HepG2 (cell line): ENCODE data around the gene SYT7. TPM values are rescaled to one million over a fixed set of nuclear protein-coding genes. Genes with fewer than 3 reads are reported as not detected.

Experiments used
- ATAC-seq: fragments of 200-7000 bp; cut with Tn5 transposase; 3 replicates; pipeline ENCODE4 v1.9.1; 2020; ENCODE audit warnings: mild to moderate bottlenecking, moderate library complexity
- BruUV-seq: library from RNA; stranded (reverse); fragments of 400-500 nt; replicated peaks from 2 replicates; lab custom pipeline; 2021; lab: Mats Ljungman, UMichigan
- CTCF ChIA-PET: fragments of 300-600 bp; formaldehyde crosslinking; extraction: SDS; loops from one replicate; lab custom pipeline; 2021; ENCODE audit warnings: low total read pairs, inconsistent platforms, low intra/inter-chr PET ratio; lab: Yijun Ruan, JAX
- POLR2A ChIA-PET: fragments of 350-600 bp; sonication (Branson Sonifier 250); formaldehyde crosslinking; loops from one replicate; lab custom pipeline; 2020; ENCODE audit warnings: antibody characterized with exemption, inconsistent platforms; lab: Yijun Ruan, JAX
- DNase-seq: peaks from one replicate; pipeline ENCODE4 v3.0.0-alpha.2; 2015; ENCODE audit warnings: low spot score
- FAIRE-seq: peaks from 3 replicates; lab custom pipeline; 2011; peaks lifted over from hg19 to GRCh38; lab: Jason Lieb, UNC
- H2AFZ ChIP-seq: one replicate; pipeline ENCODE4 v1.6.1; 2011; ENCODE audit warnings: low read length, inconsistent platforms
- H3K27ac ChIP-seq: fragments of 300-600 bp; 3 replicates; pipeline ENCODE4 v1.8.0; 2011; ENCODE audit warnings: mixed run types, mild to moderate bottlenecking, mixed read lengths, low read length, inconsistent platforms; ENCODE audit not compliant: insufficient read depth; ENCODE audit errors: extremely low read length
- H3K27me3 ChIP-seq, 2 experiments: fragments of 200-600 bp in 1 of 2; 2 replicates in 1 of 2; 3 replicates in 1 of 2; pipeline versions ENCODE4 v1.6.0 to v1.8.0; 2011; ENCODE audit warnings: low read length in 2 of 2, mild to moderate bottlenecking in 2 of 2, moderate library complexity in 2 of 2, inconsistent platforms in 1 of 2; ENCODE audit not compliant: insufficient read depth in 2 of 2, control insufficient read depth in 1 of 2
- H3K36me3 ChIP-seq, 2 experiments: fragments of 200-600 bp in 1 of 2; replicated peaks in 1 of 2; 2 replicates in 1 of 2; 3 replicates in 1 of 2; pipeline versions ENCODE4 v1.5.1 to v1.8.0; 2011; ENCODE audit warnings: low read length in 2 of 2, inconsistent platforms in 1 of 2; ENCODE audit not compliant: insufficient read depth in 2 of 2, control insufficient read depth in 1 of 2
- H3K4me1 ChIP-seq: 2 replicates; pipeline ENCODE4 v1.5.1; 2012; ENCODE audit warnings: low read length, inconsistent platforms; ENCODE audit not compliant: insufficient read depth
- H3K4me2 ChIP-seq: 2 replicates; pipeline ENCODE4 v1.6.0; 2011; ENCODE audit warnings: low read depth, low read length, inconsistent platforms
- H3K4me3 ChIP-seq, 3 experiments: fragments of 200-600 bp in 1 of 3; sonication (generic), shearing (Covaris generic) in 1 of 3; replicated peaks in 1 of 3; 2 replicates each; pipeline ENCODE4 v1.5.1; 2011 to 2016; ENCODE audit warnings: low read length in 3 of 3, inconsistent platforms in 2 of 3, low read depth in 2 of 3, mild to moderate bottlenecking in 2 of 3, control low read depth in 1 of 3, mixed read lengths in 1 of 3; ENCODE audit not compliant: insufficient read depth in 1 of 3
- H3K79me2 ChIP-seq: one replicate; pipeline ENCODE4 v1.6.1; 2011; ENCODE audit warnings: low read length, inconsistent platforms; ENCODE audit not compliant: insufficient read depth
- H3K9ac ChIP-seq: 2 replicates; pipeline ENCODE4 v1.6.0; 2011; ENCODE audit warnings: mild to moderate bottlenecking, low read depth, low read length, inconsistent platforms; ENCODE audit not compliant: insufficient read depth
- H3K9me3 ChIP-seq: 2 replicates; pipeline ENCODE4 v1.5.1; 2012; ENCODE audit warnings: mild to moderate bottlenecking, low read length
- H4K20me1 ChIP-seq: 2 replicates; pipeline ENCODE4 v1.6.0; 2011; ENCODE audit warnings: inconsistent platforms, mild to moderate bottlenecking, low read length, moderate library complexity; ENCODE audit not compliant: insufficient read depth
- AGO2 ChIP-seq: fragments of 200-400 bp; formaldehyde crosslinking; optimal IDR thresholded peaks from 2 replicates; pipeline ENCODE3; 2017; ENCODE audit warnings: mild to moderate bottlenecking, low read depth, low read length, moderate library complexity
- ARID2 ChIP-seq: sonication (generic); formaldehyde crosslinking; IDR thresholded peaks from 2 replicates; pipeline ENCODE4 v1.8.1; 2022; ENCODE audit warnings: mild to moderate bottlenecking, missing genetic modification reagents, borderline replicate concordance
- BORCS8-MEF2B ChIP-seq: sonication (generic); formaldehyde crosslinking; IDR thresholded peaks from 2 replicates; pipeline ENCODE4 v1.8.0; 2022; ENCODE audit warnings: mild to moderate bottlenecking, missing genetic modification reagents
- GABPB1 ChIP-seq: IDR thresholded peaks from 2 replicates; pipeline ENCODE4 v1.6.1; 2016; ENCODE audit warnings: mild to moderate bottlenecking, missing genetic modification reagents, moderate library complexity, missing compliant biosample characterization
- KLF15 ChIP-seq: sonication (generic); formaldehyde crosslinking; IDR thresholded peaks from 2 replicates; pipeline ENCODE4 v1.8.1; 2023; ENCODE audit warnings: borderline replicate concordance, mild to moderate bottlenecking, inconsistent platforms, missing genetic modification reagents, mixed read lengths
- NRL ChIP-seq: sonication (generic); formaldehyde crosslinking; IDR thresholded peaks from 2 replicates; pipeline ENCODE4 v1.5.0; 2020; ENCODE audit warnings: missing genetic modification reagents, mild to moderate bottlenecking, moderate library complexity, borderline replicate concordance
- ZBTB3 ChIP-seq: sonication (generic); formaldehyde crosslinking; IDR thresholded peaks from 2 replicates; pipeline ENCODE4 v1.4.0; 2020; ENCODE audit warnings: low read depth, mild to moderate bottlenecking, moderate library complexity, missing genetic modification reagents, borderline replicate concordance
- ZBTB7B ChIP-seq: sonication (generic); formaldehyde crosslinking; IDR thresholded peaks from 2 replicates; pipeline ENCODE4 v1.4.0; 2020; ENCODE audit warnings: missing genetic modification reagents
- ZNF569 ChIP-seq: sonication (generic); formaldehyde crosslinking; IDR thresholded peaks from 2 replicates; pipeline ENCODE4 v1.5.0; 2020; ENCODE audit warnings: mild to moderate bottlenecking, missing genetic modification reagents, moderate library complexity, borderline replicate concordance
- ZNF75D ChIP-seq: sonication (generic); formaldehyde crosslinking; IDR thresholded peaks from 2 replicates; pipeline ENCODE4 v1.8.1; 2023; ENCODE audit warnings: missing genetic modification reagents, mild to moderate bottlenecking, borderline replicate concordance
- ZNF776 ChIP-seq: sonication (generic); formaldehyde crosslinking; IDR thresholded peaks from 2 replicates; pipeline ENCODE4 v1.4.0; 2020; ENCODE audit warnings: mild to moderate bottlenecking, missing genetic modification reagents
- WGBS: methylation state at CpG from one replicate; pipeline ENCODE4 v1.1.6; 2017; ENCODE audit warnings: low lambda C conversion rate; 5-methylcytosine and 5-hydroxymethylcytosine counted together
- in situ Hi-C: cut with HindIII; loops from 2 replicates; pipeline ENCODE4 v1.10.0; 2017; ENCODE audit warnings: low pct_unique_long_range_greater_than_20kb; ENCODE audit not compliant: extremely low pct_ligation_motif_present
- intact Hi-C: fragments of 100-400 bp; cut with micrococcal nuclease; formaldehyde crosslinking; loops from one replicate; pipeline ENCODE4 v1.10.0; 2022; ENCODE audit not compliant: unreplicated experiment
- polyA plus RNA-seq, 8 experiments: library from polyadenylated mRNA; depleted of rRNA in 3 of 8; stranded (reverse) in 7 of 8; unstranded in 1 of 8; fragments of >200 nt; fragmentation: Illumina TruSeq in 4 of 8; extraction: Trizol in 4 of 8; gene quantifications; 2 replicates each; pipeline versions ENCODE4 v1.2.1 to v1.2.3, GENCODE V29; 2011 to 2016; ENCODE audit warnings: low read depth in 4 of 8, missing spikeins in 1 of 8, mixed read lengths in 1 of 8; ENCODE audit not compliant: insufficient read depth in 1 of 8
- total RNA-seq, 5 experiments: library from RNA; depleted of rRNA; stranded (reverse); fragments of >200 nt; fragmentation: Illumina TruSeq; extraction: Trizol; gene quantifications; 2 replicates each; pipeline ENCODE4 v1.2.3, GENCODE V29; 2016; ENCODE audit warnings: low read depth in 1 of 5
- TF ChIP-seq, protein P1 (sequence below): sonication (generic); formaldehyde crosslinking; IDR thresholded peaks from 2 replicates; pipeline ENCODE4 v1.5.0; 2020; ENCODE audit warnings: missing genetic modification reagents, mild to moderate bottlenecking, borderline replicate concordance
- TF ChIP-seq, protein P2 (sequence below): sonication (generic); formaldehyde crosslinking; IDR thresholded peaks from 2 replicates; pipeline ENCODE4 v1.5.1; 2020; ENCODE audit warnings: mild to moderate bottlenecking, moderate library complexity, missing genetic modification reagents
- TF ChIP-seq, protein P3 (sequence below): sonication (generic); formaldehyde crosslinking; IDR thresholded peaks from 2 replicates; pipeline ENCODE4 v1.4.0; 2020; ENCODE audit warnings: mild to moderate bottlenecking, missing genetic modification reagents, borderline replicate concordance
- TF ChIP-seq, protein P4 (sequence below): sonication (generic); formaldehyde crosslinking; IDR thresholded peaks from 2 replicates; pipeline ENCODE4 v1.4.0; 2020; ENCODE audit warnings: missing genetic modification reagents, mild to moderate bottlenecking, borderline replicate concordance

SYT7 gene
- total and polyA plus RNA-seq, 2 of the 13 experiments (the other 11 are each of a cell fraction or from before 2014, with no cell fraction given) = 1.4 to 4.4 TPM

DNA sequence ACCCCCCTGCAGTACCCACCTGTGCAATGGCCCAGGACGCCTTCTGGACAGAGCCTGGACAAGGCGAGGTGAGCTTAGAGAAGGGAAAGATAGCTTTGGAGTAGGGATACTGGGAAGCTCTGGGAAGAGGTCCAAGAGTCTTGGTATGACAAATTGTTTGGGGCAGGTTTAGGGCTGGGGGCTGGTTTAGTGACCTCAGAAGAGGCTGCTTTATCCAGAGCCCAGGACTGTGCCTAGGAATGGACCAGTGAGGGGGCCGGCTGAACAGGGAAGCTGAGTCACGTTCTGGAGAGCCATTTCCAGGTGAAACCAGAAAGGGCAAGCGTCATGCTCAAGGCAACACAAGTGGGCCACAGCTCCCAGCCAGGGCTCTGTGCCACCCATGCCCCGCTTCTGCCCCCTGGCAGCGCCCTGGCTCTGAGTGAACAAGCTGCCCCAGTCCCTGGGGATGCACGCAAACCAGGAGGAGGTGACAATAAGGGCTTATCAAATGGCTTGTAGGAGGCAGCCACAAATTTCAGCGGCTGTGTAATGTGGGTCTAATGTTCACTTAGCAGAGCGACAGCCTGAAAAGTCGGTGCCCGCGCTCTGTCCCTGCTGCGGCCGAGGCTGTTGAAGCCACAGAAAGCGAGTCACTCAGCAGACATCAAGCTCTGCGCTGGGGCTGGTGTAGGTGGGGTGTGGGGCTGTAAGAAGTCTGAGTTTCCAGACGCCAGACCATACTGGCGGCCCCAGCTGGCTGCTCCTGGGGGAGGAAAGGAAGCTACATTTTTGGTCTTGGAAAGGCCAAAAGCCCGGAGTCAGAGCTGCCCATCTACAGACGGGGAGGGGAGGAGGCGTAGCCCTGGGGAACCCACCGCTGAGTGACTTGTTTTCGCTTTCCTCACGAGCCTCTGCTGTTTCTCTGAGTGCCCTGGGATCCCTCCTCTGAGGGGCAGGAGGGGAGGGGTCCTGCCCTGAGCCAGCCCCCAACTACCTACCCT is 18.3 kb upstream of the SYT7 start:
- Histone ChIP-seq H3K36me3 (no peaks in the 10 kb centered on the region), H3K27ac (no peak overlapping the region), H3K4me1 (peaks cover 69% of the 10 kb centered on the region), H3K9ac (no peak overlapping the region), H4K20me1 (no peaks in the 10 kb centered on the region), H3K4me3 (peak overlapping the region in 1 of 3 experiments; percentile 60; a peak in 2 of 6 replicates), H3K4me2 (peak overlapping the region; percentile 66), H3K79me2 (no peaks in the 10 kb centered on the region), H3K9me3 (no peaks in the 10 kb centered on the region), H3K27me3 (peaks cover 5 to 71% of the 10 kb centered on the region in 2 experiments), H2AFZ (no peak overlapping the region)
- in situ Hi-C loops (no loop called here), intact Hi-C loops (no loop called here)
- ChIA-PET CTCF (no interaction called here), POLR2A (no interaction called here)
- BruUV-seq = no TSS peak
- DNase-seq = no peak
- FAIRE-seq = no peak
- peak; percentile 23 for ATAC-seq
- WGBS = 16% methylated on average over 20 of the region's 25 CpGs
- TF ChIP-seq, protein P1, sequence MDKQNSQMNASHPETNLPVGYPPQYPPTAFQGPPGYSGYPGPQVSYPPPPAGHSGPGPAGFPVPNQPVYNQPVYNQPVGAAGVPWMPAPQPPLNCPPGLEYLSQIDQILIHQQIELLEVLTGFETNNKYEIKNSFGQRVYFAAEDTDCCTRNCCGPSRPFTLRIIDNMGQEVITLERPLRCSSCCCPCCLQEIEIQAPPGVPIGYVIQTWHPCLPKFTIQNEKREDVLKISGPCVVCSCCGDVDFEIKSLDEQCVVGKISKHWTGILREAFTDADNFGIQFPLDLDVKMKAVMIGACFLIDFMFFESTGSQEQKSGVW = no peak
- TF ChIP-seq, protein P2, sequence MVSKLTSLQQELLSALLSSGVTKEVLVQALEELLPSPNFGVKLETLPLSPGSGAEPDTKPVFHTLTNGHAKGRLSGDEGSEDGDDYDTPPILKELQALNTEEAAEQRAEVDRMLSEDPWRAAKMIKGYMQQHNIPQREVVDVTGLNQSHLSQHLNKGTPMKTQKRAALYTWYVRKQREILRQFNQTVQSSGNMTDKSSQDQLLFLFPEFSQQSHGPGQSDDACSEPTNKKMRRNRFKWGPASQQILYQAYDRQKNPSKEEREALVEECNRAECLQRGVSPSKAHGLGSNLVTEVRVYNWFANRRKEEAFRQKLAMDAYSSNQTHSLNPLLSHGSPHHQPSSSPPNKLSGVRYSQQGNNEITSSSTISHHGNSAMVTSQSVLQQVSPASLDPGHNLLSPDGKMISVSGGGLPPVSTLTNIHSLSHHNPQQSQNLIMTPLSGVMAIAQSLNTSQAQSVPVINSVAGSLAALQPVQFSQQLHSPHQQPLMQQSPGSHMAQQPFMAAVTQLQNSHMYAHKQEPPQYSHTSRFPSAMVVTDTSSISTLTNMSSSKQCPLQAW (CRISPR knock-in tag) = peak; percentile 22; the same call in 1 of the 2 replicates
- 0 out of 2 replicates have a peak, but pooled peaks have one; percentile 24 for TF ChIP-seq BORCS8-MEF2B (CRISPR knock-in tag)
- no peak for TF ChIP-seq ARID2 (CRISPR knock-in tag)
- TF ChIP-seq ZNF75D (CRISPR knock-in tag) = no peak
- no peak for TF ChIP-seq AGO2
- TF ChIP-seq, protein P3, sequence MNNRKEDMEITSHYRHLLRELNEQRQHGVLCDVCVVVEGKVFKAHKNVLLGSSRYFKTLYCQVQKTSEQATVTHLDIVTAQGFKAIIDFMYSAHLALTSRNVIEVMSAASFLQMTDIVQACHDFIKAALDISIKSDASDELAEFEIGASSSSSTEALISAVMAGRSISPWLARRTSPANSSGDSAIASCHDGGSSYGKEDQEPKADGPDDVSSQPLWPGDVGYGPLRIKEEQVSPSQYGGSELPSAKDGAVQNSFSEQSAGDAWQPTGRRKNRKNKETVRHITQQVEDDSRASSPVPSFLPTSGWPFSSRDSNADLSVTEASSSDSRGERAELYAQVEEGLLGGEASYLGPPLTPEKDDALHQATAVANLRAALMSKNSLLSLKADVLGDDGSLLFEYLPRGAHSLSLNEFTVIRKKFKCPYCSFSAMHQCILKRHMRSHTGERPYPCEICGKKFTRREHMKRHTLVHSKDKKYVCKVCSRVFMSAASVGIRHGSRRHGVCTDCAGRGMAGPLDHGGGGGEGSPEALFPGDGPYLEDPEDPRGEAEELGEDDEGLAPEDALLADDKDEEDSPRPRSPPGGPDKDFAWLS (CRISPR knock-in tag) = no peak
- no peak for TF ChIP-seq ZBTB3 (CRISPR knock-in tag)
- no peak for TF ChIP-seq ZBTB7B
- TF ChIP-seq ZNF569 (CRISPR knock-in tag) = no peak
- TF ChIP-seq GABPB1 (CRISPR knock-in tag) = no peak
- TF ChIP-seq, protein P4, sequence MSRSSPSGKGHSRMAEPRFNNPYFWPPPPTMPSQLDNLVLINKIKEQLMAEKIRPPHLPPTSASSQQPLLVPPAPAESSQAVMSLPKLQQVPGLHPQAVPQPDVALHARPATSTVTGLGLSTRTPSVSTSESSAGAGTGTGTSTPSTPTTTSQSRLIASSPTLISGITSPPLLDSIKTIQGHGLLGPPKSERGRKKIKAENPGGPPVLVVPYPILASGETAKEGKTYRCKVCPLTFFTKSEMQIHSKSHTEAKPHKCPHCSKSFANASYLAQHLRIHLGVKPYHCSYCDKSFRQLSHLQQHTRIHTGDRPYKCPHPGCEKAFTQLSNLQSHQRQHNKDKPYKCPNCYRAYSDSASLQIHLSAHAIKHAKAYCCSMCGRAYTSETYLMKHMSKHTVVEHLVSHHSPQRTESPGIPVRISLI (CRISPR knock-in tag) = no peak
- TF ChIP-seq NRL (CRISPR knock-in tag) = no peak
- TF ChIP-seq KLF15 (CRISPR knock-in tag) = no peak
- no peak; the same call in 1 of the 2 replicates for TF ChIP-seq ZNF776
